GM18505 (cell line): ENCODE results near the gene KLF15.

Experiments used
- ATAC-seq: cut with Tn5 transposase; IDR thresholded peaks from one replicate; pipeline ENCODE4 v1.9.1; 2021; ENCODE audit not compliant: unreplicated experiment
- POLR2A ChIP-seq: IDR thresholded peaks from 4 replicates; pipeline ENCODE4 v1.6.1; 2011; ENCODE audit warnings: borderline replicate concordance; ENCODE audit not compliant: insufficient read depth, insufficient read length; ENCODE audit errors: extremely low read depth

Gene KLF15

DNA sequence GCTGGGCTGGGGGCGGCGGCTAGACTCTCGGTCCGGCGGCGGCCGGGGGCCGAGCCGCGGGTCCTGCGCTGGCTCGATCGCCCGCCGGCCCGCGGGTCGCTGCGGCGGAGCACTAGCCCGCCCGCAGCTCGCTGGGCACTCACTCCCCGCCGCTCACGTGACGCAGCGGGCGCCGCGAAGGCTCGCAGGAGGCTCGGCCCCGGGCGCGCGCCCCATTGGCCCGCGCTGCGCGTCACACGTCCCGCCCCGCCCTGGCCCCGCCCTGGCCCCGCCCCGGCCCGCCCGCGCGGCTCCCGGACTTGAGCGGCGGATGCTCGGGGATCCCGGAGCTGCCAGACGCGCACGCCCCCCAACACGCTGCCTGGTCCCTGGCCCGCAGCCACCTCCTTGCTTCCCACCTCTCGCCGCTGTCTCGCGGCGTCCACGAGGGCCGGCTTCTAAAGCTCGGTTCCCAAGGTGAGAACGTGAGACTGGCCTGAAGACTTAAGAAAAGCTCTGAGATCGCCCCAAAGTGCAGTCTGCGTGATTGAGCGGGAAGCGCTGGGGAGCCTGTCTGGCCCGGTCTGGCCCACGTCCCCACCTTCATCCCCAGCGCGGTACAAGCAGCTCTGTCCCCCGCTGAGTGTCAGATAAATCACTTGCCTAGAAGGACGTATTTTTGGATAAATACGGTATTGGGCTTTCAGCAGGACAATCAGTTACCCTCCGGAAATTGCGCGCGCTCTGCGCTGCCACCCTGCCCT, at the start of gene KLF15:
TSS of gene KLF15 (minus strand) at position 114 of the 743 bp plus-strand sequence. CDS start 4,486 bp downstream, outside the sequence.
- ATAC-seq, result peak; percentile 86
- no peak for TF ChIP-seq POLR2A

DNA sequence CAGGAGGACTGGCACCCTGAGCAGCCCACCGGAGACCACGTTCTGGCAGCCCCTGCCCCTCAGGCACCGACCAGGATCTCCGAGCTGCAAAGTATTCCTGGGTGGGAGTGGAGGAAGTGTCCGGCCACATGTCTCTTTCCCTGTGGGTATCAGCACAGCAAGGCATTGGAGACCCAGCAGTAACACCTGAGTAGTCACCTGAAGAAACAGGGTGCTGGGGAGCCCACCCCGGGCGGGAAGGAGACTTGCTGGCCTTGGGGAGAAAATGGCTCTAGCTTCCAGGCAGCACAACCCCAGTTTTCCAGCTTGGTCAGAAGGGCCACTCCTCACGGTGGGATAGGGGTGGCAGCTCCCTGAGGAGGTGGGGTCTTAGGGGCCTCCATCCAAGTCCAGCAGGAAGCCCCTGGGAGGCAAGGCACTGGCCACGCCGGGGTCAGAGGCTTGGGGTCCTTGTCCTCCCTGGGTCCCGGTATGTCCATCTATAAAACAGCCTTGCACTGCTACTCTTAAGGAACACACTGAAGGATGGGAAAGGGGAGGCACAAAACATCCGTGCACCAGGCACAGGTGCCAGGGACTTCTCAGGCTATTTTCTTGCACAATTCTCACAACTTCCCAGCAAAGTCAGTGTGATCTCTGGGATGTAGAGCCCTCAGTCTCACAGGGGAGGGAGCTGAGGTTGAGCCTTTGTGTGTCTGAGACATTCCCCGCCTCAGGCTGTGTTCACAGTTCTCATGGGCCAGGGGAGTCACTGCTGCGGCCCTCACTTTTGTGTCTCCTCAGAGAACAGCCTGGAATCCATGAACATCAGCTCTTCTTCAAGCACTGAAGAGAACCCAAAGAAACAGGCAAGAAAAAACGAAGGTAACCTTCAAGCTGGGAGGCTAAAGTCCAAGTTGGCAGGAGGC, 49.4 kb upstream of the KLF15 start:
- TF ChIP-seq POLR2A, result no peak
- ATAC-seq, result no peak

DNA sequence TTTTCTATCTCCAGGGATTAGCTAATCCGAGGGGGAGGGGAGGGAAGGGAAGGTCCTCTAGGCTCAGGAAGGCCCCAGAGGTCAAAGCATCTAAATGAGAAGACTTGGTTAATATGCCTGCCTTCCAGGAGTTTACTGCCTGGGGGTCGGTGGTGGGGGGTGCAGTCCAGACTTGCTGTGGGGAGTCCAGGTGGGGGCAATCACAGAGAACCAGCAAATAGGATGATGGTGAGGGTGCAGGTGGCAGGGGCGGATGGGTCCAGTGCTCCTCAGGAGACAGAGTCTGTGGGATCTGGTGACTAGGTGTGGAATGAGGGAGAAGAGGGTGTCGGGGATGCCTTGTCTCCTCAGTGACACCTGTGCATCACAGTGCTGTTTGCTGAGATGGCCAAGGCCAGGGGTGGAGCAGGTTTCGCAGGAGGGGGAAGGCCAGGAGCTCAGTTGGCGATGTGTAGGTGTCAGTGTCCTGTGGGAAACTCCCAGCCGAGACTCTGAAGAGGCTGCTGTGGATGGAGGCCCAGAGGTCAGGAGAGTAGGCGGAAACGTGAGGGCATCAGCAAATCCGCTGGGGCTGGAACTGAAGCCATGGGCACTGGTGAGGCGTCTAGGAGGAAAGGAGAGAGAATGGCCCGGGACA, 45.6 kb upstream of the KLF15 start:
- no peak for TF ChIP-seq POLR2A
- ATAC-seq, result no peak

DNA sequence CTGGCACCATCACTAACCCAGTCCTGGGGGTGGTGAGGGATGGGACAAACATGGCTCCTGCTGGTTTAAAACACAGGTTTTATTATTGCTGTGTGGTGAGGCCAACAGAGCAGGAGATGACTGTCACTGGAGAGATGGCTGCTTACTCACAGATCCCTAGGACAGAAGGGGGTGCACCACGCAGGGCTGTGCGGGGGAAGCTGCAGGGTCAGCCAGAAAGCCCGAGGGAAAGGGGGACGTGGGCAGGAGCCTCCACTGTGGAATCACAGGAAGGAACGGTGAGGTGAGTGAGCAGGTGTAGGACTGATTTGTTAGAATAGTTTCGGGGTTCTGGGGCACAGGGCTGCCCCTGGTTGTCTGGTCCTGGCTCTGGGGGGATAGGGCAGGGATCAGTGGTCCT, 45.0 kb upstream of the KLF15 start:
- no peak for TF ChIP-seq POLR2A
- no peak for ATAC-seq

DNA sequence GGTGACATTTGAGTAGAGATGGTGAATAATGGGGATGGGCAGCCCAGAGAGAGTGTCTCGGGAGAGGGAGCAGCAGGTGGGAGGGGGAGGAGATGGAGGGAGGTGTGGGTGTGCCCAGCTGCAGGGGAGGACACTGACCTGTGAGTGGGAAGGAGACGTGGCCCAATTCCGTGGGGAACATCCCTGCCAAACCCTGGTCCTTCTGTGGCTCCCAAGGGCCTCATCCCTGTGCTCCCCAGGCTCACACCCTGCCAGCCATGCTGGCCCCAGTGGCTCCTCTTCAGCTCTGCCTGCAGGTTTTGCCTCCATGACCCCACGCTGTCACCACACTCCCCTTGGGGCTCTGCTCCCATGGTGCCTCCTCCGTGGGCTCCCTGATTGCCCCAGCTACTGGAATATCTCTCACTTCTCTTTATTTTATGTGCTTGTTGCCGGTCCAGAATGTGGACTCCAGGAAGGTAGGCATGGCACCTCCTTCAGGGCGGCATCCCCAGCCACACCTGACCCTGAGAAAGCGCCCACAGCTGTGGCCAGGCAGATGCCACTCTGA, 44.5 kb upstream of the KLF15 start:
- no peak for ATAC-seq
- no peak for TF ChIP-seq POLR2A

DNA sequence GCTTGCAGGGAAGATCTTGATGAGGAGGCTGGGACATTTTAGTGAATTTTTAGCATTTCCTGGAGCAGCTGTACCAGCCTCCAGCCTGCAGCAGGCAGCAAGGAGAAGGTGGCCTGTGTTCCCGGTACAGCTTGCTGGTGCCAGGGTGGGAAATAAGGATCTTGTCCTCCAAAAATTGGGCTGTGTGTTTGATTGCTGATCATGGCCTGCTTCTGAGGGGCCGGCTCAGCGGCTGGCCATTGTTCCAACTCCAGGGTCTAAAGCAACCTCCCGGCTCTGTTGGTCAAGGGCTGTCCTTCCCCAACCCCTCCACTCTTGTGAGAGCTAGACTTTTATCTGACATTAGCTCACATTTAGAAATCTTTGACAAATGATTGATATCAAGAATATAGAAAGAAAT, 42.5 kb upstream of the KLF15 start:
- peak; percentile 19 for ATAC-seq
- TF ChIP-seq POLR2A, result no peak

DNA sequence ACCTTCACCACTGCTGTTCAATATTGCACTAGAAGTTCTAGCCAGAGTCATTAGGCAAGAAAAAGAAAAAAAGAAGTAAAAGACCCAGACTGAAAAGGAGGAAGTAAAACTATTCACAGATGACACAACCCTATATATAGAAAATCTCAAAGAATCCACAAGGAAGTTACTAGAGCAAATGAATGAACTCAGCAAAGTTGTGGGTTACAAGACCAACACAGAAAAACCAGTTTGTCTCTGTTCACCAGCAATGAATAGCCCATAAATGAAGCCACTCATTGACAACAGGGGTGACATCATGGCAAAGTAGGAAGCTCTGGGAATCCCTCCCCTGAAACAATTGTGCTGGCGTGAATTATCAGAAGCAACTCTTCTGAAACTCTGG, 42.1 kb upstream of the KLF15 start:
- no peak for TF ChIP-seq POLR2A
- ATAC-seq, result peak; percentile 62

DNA sequence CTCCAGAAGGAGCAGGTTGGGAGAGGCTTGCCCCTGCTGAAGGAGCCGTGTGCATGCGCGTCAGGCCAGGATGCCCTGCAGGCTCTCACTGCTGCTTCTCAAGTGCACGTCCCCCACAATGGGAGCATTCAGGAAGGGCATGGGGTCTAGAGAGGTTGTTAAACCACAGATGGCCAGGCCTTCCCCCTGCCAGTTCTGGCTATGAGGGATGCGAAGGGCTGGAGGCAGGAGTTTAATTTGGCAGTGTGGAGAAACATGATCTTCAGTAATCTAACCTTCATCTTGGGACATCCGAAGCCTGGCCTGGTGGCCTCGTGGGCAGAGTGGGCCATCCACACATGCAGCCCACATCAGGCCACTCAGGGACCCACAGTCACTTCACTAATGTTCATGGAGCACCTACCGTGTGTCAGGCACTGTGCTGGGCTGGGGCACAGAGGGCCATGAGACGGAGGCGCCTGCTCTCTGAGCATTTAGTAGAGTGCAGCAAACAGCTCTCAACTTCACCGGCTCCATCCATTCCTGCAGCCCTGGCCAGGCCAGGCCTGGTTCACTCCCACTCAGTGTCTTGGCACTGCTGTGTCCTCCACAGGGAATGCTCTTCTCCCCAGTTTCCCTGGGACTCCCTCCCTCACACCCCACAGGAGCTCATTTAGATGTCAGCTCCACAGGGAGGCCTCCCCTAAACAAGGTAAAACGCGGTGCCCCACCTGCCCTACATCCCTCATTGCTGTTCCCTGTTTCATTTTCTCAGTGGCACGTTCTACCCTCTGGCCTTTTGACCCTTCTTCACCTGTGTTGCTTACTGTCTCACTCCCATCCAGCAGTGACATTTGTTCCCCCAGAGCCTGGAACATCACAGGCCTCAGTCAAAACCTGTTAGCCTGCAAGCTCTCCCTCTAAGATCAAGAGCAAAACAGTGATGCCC, 41.5 kb upstream of the KLF15 start:
- TF ChIP-seq POLR2A, result no peak

DNA sequence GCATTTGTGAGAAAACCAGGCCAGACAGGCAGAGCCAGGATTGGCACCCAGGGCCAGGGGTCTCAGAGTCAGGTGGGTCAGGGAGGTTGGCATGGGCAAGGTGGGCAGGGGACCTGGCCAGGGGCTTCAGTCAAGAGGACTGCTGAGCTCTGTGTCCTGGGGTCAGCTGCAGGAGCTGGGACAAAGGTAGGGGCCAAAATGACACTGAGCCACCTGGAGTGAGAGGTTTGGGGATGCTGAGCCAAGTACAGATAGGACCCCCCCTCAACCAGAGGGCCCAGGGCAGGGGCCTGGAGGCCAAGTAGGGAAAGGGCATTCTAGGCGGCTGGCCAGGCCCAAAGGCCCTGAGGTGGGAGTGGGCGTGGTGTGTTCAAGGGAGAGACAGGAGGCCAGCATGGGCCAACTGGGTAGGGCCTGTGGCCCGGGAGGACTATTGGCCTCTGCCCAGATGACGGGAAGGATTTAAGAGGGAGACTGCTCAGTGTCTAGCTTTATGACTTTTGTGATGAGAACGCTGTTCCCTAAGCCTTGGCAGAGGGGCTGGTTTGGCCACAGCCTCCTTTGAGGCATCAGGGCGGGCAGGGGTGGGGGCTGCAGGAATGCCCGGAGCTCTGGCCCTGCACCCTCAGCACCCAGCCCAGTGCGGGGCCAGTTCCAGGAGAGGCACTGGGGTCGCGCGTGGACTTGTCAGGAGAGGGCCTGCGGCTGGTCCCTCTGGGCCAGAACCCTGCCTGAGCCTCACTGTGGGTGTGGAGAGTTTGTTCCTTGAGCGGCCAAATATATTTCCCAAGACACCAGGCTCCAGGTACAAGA, 40.6 kb upstream of the KLF15 start:
- ATAC-seq, result no peak
- no peak for TF ChIP-seq POLR2A

More for the DNA sequence above, 41.5 kb upstream of the KLF15 start:
- no peak for ATAC-seq

DNA sequence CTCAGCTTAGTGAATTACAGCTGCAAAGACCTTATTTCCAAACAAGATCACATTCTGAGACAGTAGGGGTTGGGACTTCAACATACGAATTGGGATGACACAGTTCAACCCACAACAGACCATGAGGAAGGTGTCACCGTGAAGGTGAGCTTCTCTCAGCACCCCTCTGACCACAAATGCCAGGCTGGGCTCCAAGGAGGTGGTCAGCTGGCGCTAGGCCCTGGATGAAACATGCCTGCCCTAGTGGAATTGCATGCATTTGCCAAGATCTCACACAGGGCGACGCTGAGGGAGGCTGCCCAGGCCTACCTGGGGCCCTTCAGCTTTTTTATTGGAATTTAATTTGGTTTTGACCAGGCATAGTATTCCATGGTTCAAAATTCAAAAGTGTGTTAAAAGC, 39.3 kb upstream of the KLF15 start:
- no peak for ATAC-seq
- TF ChIP-seq POLR2A, result no peak

DNA sequence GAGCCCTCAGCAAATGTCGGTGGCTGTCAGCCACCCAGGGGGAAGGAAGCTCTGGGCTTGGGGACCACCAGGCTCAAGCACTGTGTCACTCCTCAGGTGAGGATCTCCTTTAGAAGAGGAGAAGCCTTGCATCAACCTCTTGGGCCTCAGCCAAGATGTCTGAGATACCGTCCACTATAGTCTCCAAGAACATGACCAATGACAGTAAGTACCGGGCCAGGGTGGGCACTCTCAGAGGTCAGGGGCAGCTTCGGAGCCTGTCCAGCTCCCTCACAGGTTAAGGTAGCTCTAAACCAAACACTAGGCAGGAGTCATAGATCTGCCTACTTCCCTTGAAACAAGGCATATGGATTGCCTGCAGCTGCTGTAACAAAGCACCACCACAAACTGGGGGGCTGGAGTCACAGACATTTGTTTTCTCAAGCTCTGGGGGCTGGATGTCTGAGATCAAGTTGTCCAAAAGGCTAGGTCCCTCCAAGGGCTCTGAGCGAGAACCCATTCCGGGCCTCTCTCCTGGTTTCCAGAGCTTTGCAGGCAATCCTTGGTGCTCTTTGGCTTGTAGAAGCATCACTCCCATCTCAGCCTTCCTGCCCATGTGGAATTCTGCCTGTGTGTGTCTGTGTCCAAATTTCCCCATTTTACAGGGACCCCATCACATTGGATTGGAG, 38.8 kb upstream of the KLF15 start:
- TF ChIP-seq POLR2A, result no peak
- ATAC-seq, result no peak
